HL-60/S4 (cell line): ENCODE results near the gene TP53RK.

Source experiments
- in situ Hi-C: fragments of 300-500 bp; cut with MboI; formaldehyde crosslinking; loops from 2 replicates; pipeline ENCODE4 v1.14.3; 2022; ENCODE audit warnings: low sequenced_read_pairs

The TP53RK gene

GRCh38 chr20:46666306-46666705 lies 22.9 kb downstream of the TP53RK start:
- in situ Hi-C loops, result no loop called here

GRCh38 chr20:46665602-46666001 lies 23.6 kb downstream of the TP53RK start:
- in situ Hi-C loops, result no loop called here

- in situ Hi-C loops, result no loop called here
Measured at GRCh38 chr20:46663531-46663930, 25.7 kb downstream of the TP53RK start.

GRCh38 chr20:46661659-46662058 lies 27.6 kb downstream of the TP53RK start:
- in situ Hi-C loops, result no loop called here

- in situ Hi-C loops, result no loop called here
Measured at GRCh38 chr20:46660487-46660886, 28.8 kb downstream of the TP53RK start.

GRCh38 chr20:46657618-46658017 lies 31.6 kb downstream of the TP53RK start:
- in situ Hi-C loops, result no loop called here

- in situ Hi-C loops, result no loop called here
Measured at GRCh38 chr20:46657137-46657536, 32.1 kb downstream of the TP53RK start.

GRCh38 chr20:46652699-46653098 lies 36.5 kb downstream of the TP53RK start:
- in situ Hi-C loops, result no loop called here

GRCh38 chr20:46651091-46651962 lies 37.9 kb downstream of the TP53RK start, which contains the start of gene SLC13A3:
TSS of gene SLC13A3 (minus strand) at chr20:46651459. CDS start at chr20:46651421, 38 bp downstream.
- in situ Hi-C loops, result no loop called here

- in situ Hi-C loops, result no loop called here
Measured at GRCh38 chr20:46650575-46651090, 38.6 kb downstream of the TP53RK start.

- in situ Hi-C loops, result no loop called here
Measured at GRCh38 chr20:46649965-46650542, 39.2 kb downstream of the TP53RK start.

- in situ Hi-C loops, result no loop called here
Measured at GRCh38 chr20:46649650-46649949, 39.6 kb downstream of the TP53RK start.

GRCh38 chr20:46648903-46649649 lies 40.2 kb downstream of the TP53RK start:
- in situ Hi-C loops, result no loop called here

- in situ Hi-C loops, result no loop called here
Measured at GRCh38 chr20:46647469-46647868, 41.8 kb downstream of the TP53RK start.

GRCh38 chr20:46646659-46647380 lies 42.4 kb downstream of the TP53RK start:
- in situ Hi-C loops, result no loop called here

- in situ Hi-C loops, result no loop called here
Measured at GRCh38 chr20:46646122-46646521, 43.1 kb downstream of the TP53RK start.

- in situ Hi-C loops, result no loop called here
Measured at GRCh38 chr20:46644733-46645132, 44.5 kb downstream of the TP53RK start.

- in situ Hi-C loops, result no loop called here
Measured at GRCh38 chr20:46644160-46644559, 45.1 kb downstream of the TP53RK start.

- in situ Hi-C loops, result no loop called here
Measured at GRCh38 chr20:46642969-46643343, 46.3 kb downstream of the TP53RK start.

- in situ Hi-C loops, result no loop called here
Measured at GRCh38 chr20:46642265-46642968, 46.8 kb downstream of the TP53RK start.
